CD4-positive, alpha-beta T cell (primary cell): Measurements from ENCODE around the gene MOSPD3. TPM values are rescaled to one million over a fixed set of nuclear protein-coding genes. Genes with fewer than 3 reads are reported as not detected.

Source experiments
- ATAC-seq: fragments of 200-7000 bp; cut with Tn5 transposase; one replicate; pipeline ENCODE4 v1.10.0; 2022; ENCODE audit warnings: mild to moderate bottlenecking; ENCODE audit not compliant: poor library complexity
- CTCF ChIA-PET: fragments of 350-600 bp; sonication (Branson Sonifier 250); formaldehyde crosslinking; loops from one replicate; lab custom pipeline; 2021; ENCODE audit warnings: antibody characterized with exemption, inconsistent platforms; lab: Charles Lee
- POLR2A ChIA-PET: fragments of 350-600 bp; sonication (Branson Sonifier 250); formaldehyde crosslinking; loops from one replicate; lab custom pipeline; 2021; ENCODE audit warnings: antibody characterized with exemption, inconsistent platforms; lab: Charles Lee
- DNase-seq, 14 experiments: peaks; one replicate each; pipeline ENCODE4 v3.0.0-alpha.2; 2013 to 2020; ENCODE audit warnings: mixed read lengths in 2 of 14
- H3K27ac ChIP-seq, 2 donors: one replicate each; pipeline versions ENCODE4 v1.5.1 to v1.7.0; 2013; ENCODE audit warnings: low read length in 2 of 2, low read depth in 1 of 2, mild to moderate bottlenecking in 1 of 2
- H3K27me3 ChIP-seq, 2 experiments: 1 replicate in 1 of 2; 2 replicates in 1 of 2; pipeline versions ENCODE4 v1.6.1 to v1.7.0; 2013; ENCODE audit warnings: low read length in 2 of 2, control low read depth in 1 of 2, mild to moderate bottlenecking in 1 of 2, moderate library complexity in 1 of 2; ENCODE audit not compliant: insufficient read depth in 2 of 2, control insufficient read depth in 1 of 2
- H3K36me3 ChIP-seq: one replicate; pipeline ENCODE4 v1.6.1; 2013; ENCODE audit warnings: low read length, control low read depth; ENCODE audit not compliant: insufficient read depth
- H3K4me1 ChIP-seq: one replicate; pipeline ENCODE4 v1.6.1; 2013; ENCODE audit warnings: low read length, control low read depth; ENCODE audit not compliant: insufficient read depth
- H3K4me3 ChIP-seq: one replicate; pipeline ENCODE4 v1.5.1; 2013; ENCODE audit warnings: mild to moderate bottlenecking, low read length, moderate library complexity
- H3K9me3 ChIP-seq, 2 experiments: 1 replicate in 1 of 2; 2 replicates in 1 of 2; pipeline versions ENCODE4 v1.6.1 to v1.7.0; 2013; ENCODE audit warnings: low read length in 2 of 2, mild to moderate bottlenecking in 2 of 2, control low read depth in 1 of 2, moderate library complexity in 1 of 2; ENCODE audit not compliant: control insufficient read depth in 1 of 2, insufficient read depth in 1 of 2
- H3K27ac Mint-ChIP-seq: one replicate; pipeline ENCODE4 v1.8.0; 2020; ENCODE audit warnings: mixed read lengths
- H3K27me3 Mint-ChIP-seq: one replicate; pipeline ENCODE4 v1.8.0; 2021; ENCODE audit warnings: mixed read lengths
- H3K36me3 Mint-ChIP-seq: one replicate; pipeline ENCODE4 v1.8.0; 2021; ENCODE audit warnings: low read depth, mixed read lengths
- H3K4me1 Mint-ChIP-seq: one replicate; pipeline ENCODE4 v1.8.0; 2021; ENCODE audit warnings: low read depth, mixed read lengths
- H3K4me3 Mint-ChIP-seq: one replicate; pipeline ENCODE4 v1.8.0; 2020; ENCODE audit warnings: mild to moderate bottlenecking, mixed read lengths
- H3K9me3 Mint-ChIP-seq: one replicate; pipeline ENCODE4 v1.8.0; 2020; ENCODE audit warnings: mixed read lengths
- intact Hi-C, 2 experiments: fragments of 100-400 bp; cut with DNase I in 1 of 2; cut with micrococcal nuclease in 1 of 2; formaldehyde crosslinking; loops; one replicate each; pipeline versions ENCODE4 v1.15.1 to v1.9.0; 2023 to 2025; cut with DNase I, micrococcal nuclease
- total RNA-seq, 174 experiments: library from RNA in 2 of 174; stranded (reverse) in 2 of 174; gene quantifications; one replicate each; pipeline ENCODE4 v1.2.3 and lab custom pipeline; 2021 to 2026
- TF ChIP-seq, protein P1 (sequence below): fragments of 200-600 bp; IDR thresholded peaks from one replicate; pipeline ENCODE4 v1.8.0; 2022; ENCODE audit warnings: antibody characterized with exemption, mild to moderate bottlenecking

The MOSPD3 gene
- total RNA-seq, 2 experiments from 2014 or later, result 8.5 to 10.9 TPM

DNA sequence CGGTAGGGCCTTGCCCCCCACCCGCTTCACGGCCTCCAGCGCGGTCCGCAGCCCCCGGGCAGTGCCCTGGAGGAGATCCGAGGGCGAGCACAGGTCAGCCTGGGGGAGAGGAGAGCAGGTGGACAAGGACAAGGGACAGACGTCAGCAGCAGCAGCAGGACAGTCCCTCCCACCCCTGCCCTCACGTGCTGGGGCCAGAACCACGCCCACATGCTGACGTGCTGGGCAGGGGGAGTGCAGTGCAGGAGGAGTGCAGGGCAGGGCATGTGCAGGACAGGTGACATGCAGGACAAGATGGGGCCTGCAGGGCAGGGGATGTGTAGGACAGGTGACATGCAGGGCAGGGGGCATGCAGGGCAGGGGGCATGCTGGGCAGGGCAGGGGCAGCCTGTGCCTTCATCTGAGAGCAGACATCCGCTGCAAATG is 37.1 kb upstream of the MOSPD3 start:
- Histone ChIP-seq H3K9me3 (no peaks in the 10 kb centered on the region), H3K27me3 (no peaks in the 10 kb centered on the region), H3K4me3 (no peak overlapping the region), H3K36me3 (peaks cover 77% of the 10 kb centered on the region), H3K27ac (no peak overlapping the region), H3K4me1 (peaks cover 27% of the 10 kb centered on the region)
- TF ChIP-seq, protein P1, sequence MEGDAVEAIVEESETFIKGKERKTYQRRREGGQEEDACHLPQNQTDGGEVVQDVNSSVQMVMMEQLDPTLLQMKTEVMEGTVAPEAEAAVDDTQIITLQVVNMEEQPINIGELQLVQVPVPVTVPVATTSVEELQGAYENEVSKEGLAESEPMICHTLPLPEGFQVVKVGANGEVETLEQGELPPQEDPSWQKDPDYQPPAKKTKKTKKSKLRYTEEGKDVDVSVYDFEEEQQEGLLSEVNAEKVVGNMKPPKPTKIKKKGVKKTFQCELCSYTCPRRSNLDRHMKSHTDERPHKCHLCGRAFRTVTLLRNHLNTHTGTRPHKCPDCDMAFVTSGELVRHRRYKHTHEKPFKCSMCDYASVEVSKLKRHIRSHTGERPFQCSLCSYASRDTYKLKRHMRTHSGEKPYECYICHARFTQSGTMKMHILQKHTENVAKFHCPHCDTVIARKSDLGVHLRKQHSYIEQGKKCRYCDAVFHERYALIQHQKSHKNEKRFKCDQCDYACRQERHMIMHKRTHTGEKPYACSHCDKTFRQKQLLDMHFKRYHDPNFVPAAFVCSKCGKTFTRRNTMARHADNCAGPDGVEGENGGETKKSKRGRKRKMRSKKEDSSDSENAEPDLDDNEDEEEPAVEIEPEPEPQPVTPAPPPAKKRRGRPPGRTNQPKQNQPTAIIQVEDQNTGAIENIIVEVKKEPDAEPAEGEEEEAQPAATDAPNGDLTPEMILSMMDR, result no peak
- Mint-ChIP-seq H3K27me3 (no peaks in the 10 kb centered on the region), H3K27ac (no peak overlapping the region), H3K4me1 (peaks cover 10% of the 10 kb centered on the region), H3K4me3 (no peak overlapping the region), H3K36me3 (peaks cover 46% of the 10 kb centered on the region), H3K9me3 (no peaks in the 10 kb centered on the region)
- ATAC-seq (no peak), DNase-seq (no peak)
- ChIA-PET POLR2A (no interaction called here), CTCF (no interaction called here)
- intact Hi-C loops, result no loop called here

DNA sequence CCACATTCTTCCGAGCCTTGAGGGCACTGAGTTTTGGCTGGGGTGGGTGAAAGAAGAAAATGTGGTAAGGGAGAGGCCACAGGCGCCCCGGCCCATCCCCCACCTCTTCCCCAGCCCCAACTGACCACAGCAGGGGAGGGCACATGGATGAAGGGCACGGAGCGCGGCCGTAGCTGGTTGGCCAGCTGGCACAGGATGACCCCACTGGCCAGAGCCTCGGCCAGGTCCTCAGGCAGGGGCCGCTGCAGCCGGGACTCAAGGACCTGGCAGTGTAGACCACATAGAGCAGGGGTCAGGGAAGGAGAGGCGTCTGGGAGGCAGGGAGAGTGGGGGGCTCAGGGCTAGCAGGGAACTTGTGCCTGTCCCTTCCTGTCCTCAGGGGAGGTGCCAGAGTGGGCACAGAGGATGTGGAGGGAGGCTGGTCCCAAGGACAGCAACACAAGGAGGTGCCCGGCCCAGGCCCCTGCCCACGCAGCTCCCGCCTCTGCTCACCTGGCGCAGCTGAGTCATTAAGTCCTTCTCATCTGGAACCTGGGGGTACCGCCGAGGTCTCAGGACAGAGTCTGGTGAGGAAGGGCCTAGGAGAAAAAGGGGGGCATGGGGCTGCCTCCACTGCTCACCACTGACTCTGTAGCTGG is 36.5 kb upstream of the MOSPD3 start:
- Mint-ChIP-seq H3K4me3 (no peak overlapping the region), H3K27me3 (no peaks in the 10 kb centered on the region), H3K36me3 (peaks cover 46% of the 10 kb centered on the region), H3K27ac (no peak overlapping the region), H3K9me3 (no peaks in the 10 kb centered on the region), H3K4me1 (peaks cover 10% of the 10 kb centered on the region)
- Histone ChIP-seq H3K27me3 (no peaks in the 10 kb centered on the region), H3K9me3 (no peaks in the 10 kb centered on the region), H3K27ac (no peak overlapping the region), H3K4me3 (no peak overlapping the region), H3K4me1 (peaks cover 27% of the 10 kb centered on the region), H3K36me3 (peaks cover 84% of the 10 kb centered on the region)
- CTCF ChIA-PET, result no interaction called here
- ATAC-seq (no peak), DNase-seq (no peak)
- intact Hi-C loops, result no loop called here
- POLR2A ChIA-PET, result interaction anchor here (3.4 kb wide), 1 partner anchor 11 kb away, joined by 15 read pairs; the partner anchor contains the start of genes FBXO24 and LRCH4
- TF ChIP-seq, protein P1, result no peak

DNA sequence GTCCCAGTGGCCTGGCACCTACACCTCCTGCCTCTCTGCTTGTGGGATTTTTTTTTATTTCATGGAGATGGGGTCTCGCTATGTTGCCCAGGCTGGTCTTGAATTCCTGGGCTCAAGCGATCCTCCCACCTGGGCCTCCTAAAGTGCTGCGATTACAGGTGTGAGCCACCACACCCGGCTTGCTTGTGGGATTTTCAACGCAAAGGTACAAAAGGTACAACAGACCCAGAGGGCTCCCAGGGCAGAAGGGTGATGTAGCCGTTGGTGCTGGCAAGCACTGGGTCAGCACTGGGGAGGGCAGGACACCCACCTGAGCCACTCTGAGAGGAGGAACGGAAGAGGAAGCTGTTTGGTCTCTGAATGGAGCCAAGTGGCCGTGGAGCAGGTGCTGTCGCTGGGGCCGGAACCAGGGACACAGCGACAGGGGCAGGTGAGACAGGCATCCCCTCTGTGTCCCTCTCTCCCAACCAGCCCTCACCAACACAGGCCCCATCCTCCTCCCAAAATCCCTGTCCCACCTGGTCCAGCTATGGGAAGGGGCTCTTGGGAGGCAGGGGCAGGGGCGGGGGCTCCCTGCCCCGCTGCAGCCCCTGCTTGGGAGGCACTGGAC is 35.9 kb upstream of the MOSPD3 start:
- H3K27me3 ChIP-seq, result no peaks in the 10 kb centered on the region
- ATAC-seq (no peak), DNase-seq (no peak)
- Mint-ChIP-seq H3K4me3 (no peak overlapping the region), H3K27ac (no peak overlapping the region), H3K4me1 (peaks cover 10% of the 10 kb centered on the region), H3K36me3 (peaks cover 45% of the 10 kb centered on the region), H3K9me3 (no peaks in the 10 kb centered on the region), H3K27me3 (no peaks in the 10 kb centered on the region)
- peaks cover 27% of the 10 kb centered on the region for H3K4me1 ChIP-seq
- H3K27ac ChIP-seq, result no peak overlapping the region
- POLR2A ChIA-PET, result interaction anchor here (3.4 kb wide), 1 partner anchor 10 kb away, joined by 15 read pairs; the partner anchor contains the start of genes FBXO24 and LRCH4
- H3K36me3 ChIP-seq, result peaks cover 89% of the 10 kb centered on the region
- H3K9me3 ChIP-seq, result no peaks in the 10 kb centered on the region
- no peak overlapping the region for H3K4me3 ChIP-seq
- CTCF ChIA-PET, result interaction anchor here (1.6 kb wide), 1 partner anchor 129 kb away, joined by 3 read pairs; no protein-coding TSS in a partner anchor
- intact Hi-C loops, result no loop called here
- TF ChIP-seq, protein P1, result no peak
